Kidney epithelial cell (primary cell): Measurements from ENCODE around the gene FGFRL1. TPM values are rescaled to one million over a fixed set of nuclear protein-coding genes. Genes with fewer than 3 reads are reported as not detected.

Experiments
- DNase-seq: peaks from one replicate; pipeline ENCODE4 v3.0.0-alpha.2; 2010; ENCODE audit warnings: low read depth
- H3K27me3 ChIP-seq: 2 replicates; pipeline ENCODE4 v1.6.0; 2011; ENCODE audit warnings: low read length; ENCODE audit not compliant: control insufficient read depth, insufficient read depth
- H3K36me3 ChIP-seq: 2 replicates; pipeline ENCODE4 v1.5.1; 2011; ENCODE audit warnings: low read length; ENCODE audit not compliant: control insufficient read depth, insufficient read depth
- H3K4me3 ChIP-seq: 2 replicates; pipeline ENCODE4 v1.5.1; 2011; ENCODE audit warnings: low read depth, mild to moderate bottlenecking, control low read depth, low read length
- CTCF ChIP-seq: IDR thresholded peaks from 2 replicates; pipeline ENCODE4 v1.5.1; 2011; ENCODE audit warnings: mild to moderate bottlenecking, moderate library complexity, low read length, control low read depth, inconsistent platforms; ENCODE audit not compliant: insufficient read depth, poor library complexity, severe bottlenecking
- total RNA-seq: library from RNA; depleted of rRNA; stranded (reverse); fragments of >200 nt; gene quantifications from 2 replicates; pipeline ENCODE4 v1.2.3, GENCODE V29; 2015

The FGFRL1 gene
- total RNA-seq, 1 donor from 2014 or later, result 39.2 TPM

- no peak overlapping the region for H3K4me3 ChIP-seq
- DNase-seq, result no peak
- no peak for TF ChIP-seq CTCF
- no peaks in the 10 kb centered on the region for H3K36me3 ChIP-seq
- H3K27me3 ChIP-seq, result peaks cover 3% of the 10 kb centered on the region
Observed at GRCh38 chr4:1074077-1074476, 62.7 kb downstream of the FGFRL1 start.

GRCh38 chr4:1075225-1075624 lies 63.8 kb downstream of the FGFRL1 start:
- Histone ChIP-seq H3K4me3 (no peak overlapping the region), H3K27me3 (peaks cover 3% of the 10 kb centered on the region), H3K36me3 (no peaks in the 10 kb centered on the region)
- TF ChIP-seq CTCF, result no peak
- no peak for DNase-seq

GRCh38 chr4:1075809-1076699 lies 64.6 kb downstream of the FGFRL1 start:
- TF ChIP-seq CTCF, result no peak
- H3K27me3 ChIP-seq, result peaks cover 3% of the 10 kb centered on the region
- DNase-seq, result no peak
- H3K4me3 ChIP-seq, result no peak overlapping the region
- no peaks in the 10 kb centered on the region for H3K36me3 ChIP-seq

Other genes with a start within 250 kb of the FGFRL1 start
- 0.17 TPM in 1 of 2 replicates, not detected in the other for gene CPLX1, start 185.5 kb upstream of the FGFRL1 start, total RNA-seq
- gene GAK, start 79.3 kb upstream of the FGFRL1 start, total RNA-seq, result 105 and 131 TPM in 2 replicates
- gene TMEM175, start 79.2 kb upstream of the FGFRL1 start, total RNA-seq, result 16.0 and 20.5 TPM in 2 replicates
- 14.8 and 17.3 TPM in 2 replicates for gene DGKQ, start 38.1 kb upstream of the FGFRL1 start, total RNA-seq
- 7.1 and 18.1 TPM in 2 replicates for gene IDUA, start 24.6 kb upstream of the FGFRL1 start, total RNA-seq
- 0.38 and 0.96 TPM in 2 replicates for gene SLC26A1, start 18.2 kb upstream of the FGFRL1 start, total RNA-seq
- 5.2 and 13.0 TPM in 2 replicates for gene RNF212, start 101.9 kb downstream of the FGFRL1 start, total RNA-seq
- gene SPON2, start 161.0 kb downstream of the FGFRL1 start, total RNA-seq, result 9.7 and 10.9 TPM in 2 replicates
- gene CTBP1, start 237.5 kb downstream of the FGFRL1 start, total RNA-seq, result 170 and 195 TPM in 2 replicates